ENCODE measurements around the gene COX6B2.
"Not testable (repeated sequence)": the region's sequence is repeated elsewhere in the genome, so short reads cannot be mapped to it uniquely, and the experiment has no call there.

The COX6B2 gene, protein sequence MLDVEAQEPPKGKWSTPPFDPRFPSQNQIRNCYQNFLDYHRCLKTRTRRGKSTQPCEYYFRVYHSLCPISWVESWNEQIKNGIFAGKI

DNA sequence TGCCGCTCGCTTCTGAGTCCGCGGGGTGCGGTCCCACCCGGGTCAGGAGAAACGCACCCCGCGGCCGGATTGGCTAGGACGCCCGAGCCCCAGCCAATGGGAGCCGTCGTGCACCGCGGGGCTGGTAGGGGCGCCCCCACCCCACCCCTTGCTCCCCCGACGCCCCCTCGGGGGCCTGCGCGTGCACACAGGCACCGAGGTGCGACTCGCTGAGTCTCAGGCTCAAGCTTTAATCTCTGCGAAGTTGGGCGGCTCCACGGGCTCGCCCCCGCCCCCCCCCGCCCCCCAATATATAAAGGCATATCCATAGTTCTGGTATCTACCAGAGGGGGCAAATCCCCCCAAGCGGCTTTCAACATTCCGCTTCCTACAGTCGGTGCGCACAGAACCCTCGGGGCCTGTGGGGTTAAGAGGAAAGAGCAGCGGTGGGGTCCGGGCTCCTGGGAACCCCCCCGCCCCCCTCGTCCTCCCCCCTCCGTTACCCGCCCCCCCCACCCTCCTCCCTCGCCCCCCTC is at the start of gene COX6B2:
TSS of gene COX6B2 (minus strand) at position 22 of the 515 bp plus-strand sequence. CDS start 198 bp downstream, outside the sequence.
- DNase-seq (ENCODE audit: low read depth in 1 of 2, low spot score in 1 of 2): no peak

DNA sequence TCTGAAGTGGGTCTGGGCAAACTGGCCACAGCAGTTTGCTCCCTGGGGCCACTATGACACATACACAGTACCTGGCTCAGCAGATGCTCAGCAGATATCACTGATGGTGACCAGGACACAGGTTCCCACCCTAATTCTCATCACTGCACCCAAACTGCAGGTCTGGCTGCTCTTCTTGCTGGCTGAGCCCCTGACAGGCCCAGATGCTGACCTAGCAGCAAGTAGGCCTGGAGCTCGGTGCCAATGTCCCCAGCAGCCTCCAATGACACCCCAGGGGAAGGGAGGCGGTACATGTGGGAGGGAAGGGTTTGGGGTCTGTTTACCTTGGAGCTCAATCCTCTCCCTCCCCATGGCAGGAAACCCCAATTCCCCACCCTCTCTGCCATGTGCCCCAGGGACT is 48.0 kb upstream of the COX6B2 start:
- no peak for DNase-seq (ENCODE audit: low read depth in 1 of 2, low spot score in 1 of 2)

DNA sequence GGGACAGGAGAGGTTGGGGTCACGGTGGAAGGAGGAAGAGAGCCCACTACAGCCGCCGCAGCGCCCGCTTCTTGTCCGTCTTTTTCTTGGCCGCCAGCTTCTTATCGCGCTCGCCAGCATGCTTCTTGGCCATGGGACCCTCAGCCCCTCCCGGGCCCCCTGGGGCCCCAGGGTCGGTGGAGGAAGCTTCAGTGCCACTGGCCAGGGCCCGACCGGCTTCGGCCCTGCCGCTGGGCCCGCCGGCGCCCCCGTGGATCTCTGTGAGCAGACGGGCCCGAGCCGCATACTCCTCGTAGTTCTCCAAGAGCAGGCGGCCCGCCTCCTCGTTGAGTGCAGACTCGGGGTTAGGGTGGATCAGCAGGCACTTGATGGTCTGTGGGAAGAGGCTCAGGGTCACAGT is 46.9 kb upstream of the COX6B2 start:
- DNase-seq (ENCODE audit: low read depth in 1 of 2, low spot score in 1 of 2): not testable (repeated sequence)

DNA sequence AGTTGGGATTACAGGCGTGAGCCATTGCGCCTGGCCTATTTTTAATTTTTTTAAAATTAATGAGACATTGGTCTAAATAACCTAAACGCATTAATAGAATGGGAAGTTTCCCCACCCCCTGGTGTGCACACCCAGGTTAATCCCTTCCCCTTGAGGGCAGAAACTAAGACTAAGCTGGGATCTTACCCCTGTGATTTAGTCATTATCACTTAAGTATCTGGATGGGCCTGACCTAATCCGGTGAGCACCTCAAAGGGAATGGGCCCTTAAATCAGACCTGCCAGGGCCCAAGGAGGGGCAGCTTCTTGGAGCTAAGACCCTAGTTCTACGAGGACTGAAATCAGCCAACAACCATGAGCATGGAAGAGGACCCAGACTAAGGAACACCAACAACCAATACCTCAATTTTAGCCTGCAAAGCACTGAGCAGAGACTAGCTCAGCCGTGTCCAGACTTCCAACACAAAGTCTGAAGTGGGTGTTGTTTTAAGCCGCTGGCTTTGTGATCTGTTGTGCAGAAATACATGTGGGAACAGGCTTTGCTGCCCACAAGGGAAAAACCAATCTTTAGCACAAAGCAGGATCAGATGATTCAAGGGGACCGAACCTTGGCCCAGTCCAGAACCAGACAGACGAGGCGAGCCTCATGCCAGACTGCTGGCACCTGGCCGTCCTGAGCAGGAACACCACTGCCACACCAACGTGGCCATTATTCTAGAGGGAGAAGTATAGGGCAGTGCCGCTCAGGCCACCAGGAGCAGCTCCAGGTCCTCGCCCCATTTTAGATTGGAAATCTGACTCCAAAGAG is 46.0 kb upstream of the COX6B2 start:
- DNase-seq (ENCODE audit: low read depth in 1 of 2, low spot score in 1 of 2): no peak

DNA sequence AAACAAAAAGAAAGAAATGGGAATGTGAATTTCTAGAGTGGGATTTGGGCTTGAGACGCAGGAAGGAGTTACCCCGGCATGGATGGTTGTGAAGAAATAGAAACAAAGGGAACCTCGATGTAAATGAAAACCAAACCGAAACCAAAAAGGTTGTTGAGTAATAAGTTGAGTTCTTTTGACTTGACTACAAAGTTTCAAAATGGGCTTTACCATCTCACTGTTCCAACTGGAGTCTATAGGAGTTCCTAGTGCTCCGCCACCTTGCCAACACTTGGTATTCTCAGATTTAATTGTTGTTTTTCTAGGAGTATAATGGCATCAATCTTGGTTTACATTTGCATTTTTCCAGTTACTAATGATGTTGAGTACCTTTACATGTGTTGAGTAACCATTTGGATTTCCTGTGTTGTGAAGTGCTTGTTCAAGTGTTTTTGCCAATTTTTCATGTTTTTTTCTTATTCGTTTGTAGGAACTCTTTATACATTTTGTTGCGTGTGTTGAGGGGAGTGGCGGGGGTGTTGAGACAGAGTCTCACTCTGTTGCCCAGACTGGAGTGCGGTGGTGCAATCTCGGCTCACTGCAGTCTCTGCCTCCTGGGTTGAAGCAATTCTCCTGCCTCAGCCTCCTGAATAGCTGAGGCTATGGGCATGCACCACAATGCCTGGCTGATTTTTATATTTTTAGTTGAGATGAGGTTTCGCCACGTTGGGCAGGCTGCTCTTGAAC is 43.8 kb upstream of the COX6B2 start:
- no peak for DNase-seq (ENCODE audit: low read depth in 1 of 2, low spot score in 1 of 2)

DNA sequence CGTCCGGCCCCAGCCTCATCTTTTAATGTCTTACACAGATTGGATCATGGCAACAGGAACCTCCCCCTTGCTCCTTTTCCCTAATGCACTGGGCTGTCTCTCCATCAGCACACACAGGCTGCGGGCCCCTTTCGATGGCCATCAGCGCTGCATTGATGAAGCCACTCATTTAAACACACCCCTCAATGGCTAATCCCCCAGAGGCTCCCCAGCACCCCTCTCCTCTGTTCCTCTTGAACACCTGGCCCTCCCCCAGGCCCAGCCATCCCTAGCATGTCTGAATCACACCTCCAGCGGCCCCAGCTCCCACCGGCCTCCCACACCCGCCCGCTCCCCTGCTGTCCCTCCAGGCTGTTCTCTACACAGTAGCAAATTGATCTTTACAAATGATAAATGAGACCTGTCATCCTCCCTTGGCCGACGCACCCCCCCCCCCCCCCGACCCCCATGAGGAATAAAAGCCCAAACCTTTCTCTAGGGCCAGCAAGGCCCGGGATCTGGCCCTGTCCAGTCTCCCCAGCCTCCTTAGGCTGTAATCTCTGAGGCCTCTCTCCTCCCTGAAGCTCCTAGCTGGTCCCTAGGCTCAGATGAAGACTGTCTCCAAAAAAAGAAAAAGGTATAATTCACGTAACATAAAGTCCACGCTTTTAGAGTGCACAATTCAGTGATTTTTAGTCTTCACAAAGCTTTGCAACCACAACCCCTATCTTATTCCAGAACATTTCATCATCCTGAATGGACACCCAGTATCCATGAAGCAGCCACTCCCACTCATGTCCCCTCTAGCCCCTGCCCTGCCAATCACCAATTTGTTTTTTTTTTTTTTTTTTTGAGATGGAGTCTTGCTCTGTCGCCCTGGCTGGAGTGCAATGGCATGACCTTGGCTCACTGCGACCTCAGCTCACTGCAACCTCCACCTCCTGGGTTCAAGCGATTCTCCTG is 38.6 kb upstream of the COX6B2 start:
- DNase-seq (ENCODE audit: low read depth in 1 of 2, low spot score in 1 of 2): no peak

DNA sequence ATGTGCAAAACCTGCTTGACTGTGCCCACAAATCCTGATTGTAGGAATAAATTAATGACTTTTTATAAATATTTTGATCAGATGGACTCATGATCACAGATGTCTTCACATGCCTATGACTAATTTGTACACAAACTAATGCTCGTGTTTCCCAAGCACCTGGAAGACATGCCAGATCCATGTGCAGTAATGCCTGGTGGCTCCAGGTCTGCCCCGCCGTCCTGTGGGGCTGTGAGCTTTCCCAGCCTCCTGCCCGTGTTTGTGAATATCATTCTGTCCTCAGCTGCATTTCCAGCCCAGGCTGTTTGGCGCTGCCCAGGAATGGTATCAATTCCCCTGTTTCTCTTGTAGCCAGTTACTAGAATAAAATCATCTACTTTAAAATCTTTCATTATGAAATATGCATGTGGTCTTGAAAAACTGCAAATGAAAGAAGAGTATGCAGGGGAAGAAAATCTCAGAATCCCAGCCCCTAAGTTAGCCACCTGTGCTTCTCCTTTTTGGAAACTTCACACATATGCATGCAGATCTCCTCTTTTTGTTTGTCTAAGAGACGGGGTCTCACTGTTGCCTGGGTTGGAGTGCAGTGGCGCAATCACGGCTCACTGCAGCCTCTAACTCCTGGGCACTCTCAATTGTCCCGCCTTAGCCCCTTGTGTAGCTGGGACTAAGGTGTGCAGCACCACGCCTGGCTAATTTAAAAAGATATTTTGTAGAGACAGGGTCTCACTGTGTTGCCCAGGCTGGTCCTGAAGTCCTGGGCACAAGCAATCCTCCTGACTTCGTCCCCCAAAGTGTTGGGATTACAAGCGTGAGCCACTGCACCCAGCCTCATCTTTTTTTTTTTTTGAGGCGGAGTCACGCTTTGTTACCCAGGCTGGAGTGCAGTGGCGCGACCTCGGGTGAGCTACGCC is 37.4 kb upstream of the COX6B2 start:
- no peak for DNase-seq (ENCODE audit: low read depth in 1 of 2, low spot score in 1 of 2)

DNA sequence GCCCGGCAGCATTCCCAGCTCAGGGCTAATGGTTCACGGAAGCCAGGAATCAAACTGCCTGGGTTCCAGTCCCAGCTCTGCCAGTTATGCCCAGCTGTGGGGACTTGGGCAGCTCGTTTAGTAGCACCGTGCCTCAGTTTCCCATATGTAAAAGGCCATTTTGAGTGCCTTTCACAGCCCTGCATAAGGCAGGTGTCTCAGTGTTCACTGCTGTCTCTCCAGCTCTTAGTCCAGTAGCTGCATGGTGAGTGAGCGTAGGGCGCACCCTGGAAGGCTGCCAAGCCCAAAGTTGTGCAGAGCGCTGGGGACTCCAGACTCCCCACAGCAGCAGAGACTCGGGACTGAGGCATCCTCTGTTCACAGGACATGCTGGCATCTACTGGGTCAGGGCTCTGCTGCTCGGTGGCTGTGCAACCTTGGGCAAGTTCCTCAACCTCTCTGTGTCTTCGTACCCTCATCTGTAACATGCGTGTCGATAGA is 36.7 kb upstream of the COX6B2 start:
- DNase-seq (ENCODE audit: low read depth in 1 of 2, low spot score in 1 of 2): no peak

DNA sequence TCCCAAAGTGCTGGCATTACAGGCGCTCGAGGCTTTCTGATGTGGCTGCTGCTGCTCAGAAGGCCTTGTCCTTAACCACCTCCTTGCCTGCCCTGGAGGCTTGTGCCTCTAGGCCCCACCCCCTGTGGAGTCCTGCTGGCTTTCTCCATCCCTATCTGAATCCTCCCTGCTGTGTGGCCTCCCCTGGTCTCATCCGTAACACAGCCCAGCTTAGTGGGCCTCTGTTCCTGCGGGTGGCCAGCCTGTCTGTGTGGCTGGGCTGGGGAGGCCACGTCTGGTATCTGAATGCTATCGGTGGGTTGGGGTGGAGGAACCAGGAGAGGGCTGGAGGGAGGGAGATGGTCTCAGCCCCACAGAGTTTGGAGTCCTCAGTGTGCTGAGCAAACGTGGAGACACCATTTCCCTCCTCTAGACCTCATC is 36.0 kb upstream of the COX6B2 start:
- no peak for DNase-seq (ENCODE audit: low read depth in 1 of 2, low spot score in 1 of 2)

DNA sequence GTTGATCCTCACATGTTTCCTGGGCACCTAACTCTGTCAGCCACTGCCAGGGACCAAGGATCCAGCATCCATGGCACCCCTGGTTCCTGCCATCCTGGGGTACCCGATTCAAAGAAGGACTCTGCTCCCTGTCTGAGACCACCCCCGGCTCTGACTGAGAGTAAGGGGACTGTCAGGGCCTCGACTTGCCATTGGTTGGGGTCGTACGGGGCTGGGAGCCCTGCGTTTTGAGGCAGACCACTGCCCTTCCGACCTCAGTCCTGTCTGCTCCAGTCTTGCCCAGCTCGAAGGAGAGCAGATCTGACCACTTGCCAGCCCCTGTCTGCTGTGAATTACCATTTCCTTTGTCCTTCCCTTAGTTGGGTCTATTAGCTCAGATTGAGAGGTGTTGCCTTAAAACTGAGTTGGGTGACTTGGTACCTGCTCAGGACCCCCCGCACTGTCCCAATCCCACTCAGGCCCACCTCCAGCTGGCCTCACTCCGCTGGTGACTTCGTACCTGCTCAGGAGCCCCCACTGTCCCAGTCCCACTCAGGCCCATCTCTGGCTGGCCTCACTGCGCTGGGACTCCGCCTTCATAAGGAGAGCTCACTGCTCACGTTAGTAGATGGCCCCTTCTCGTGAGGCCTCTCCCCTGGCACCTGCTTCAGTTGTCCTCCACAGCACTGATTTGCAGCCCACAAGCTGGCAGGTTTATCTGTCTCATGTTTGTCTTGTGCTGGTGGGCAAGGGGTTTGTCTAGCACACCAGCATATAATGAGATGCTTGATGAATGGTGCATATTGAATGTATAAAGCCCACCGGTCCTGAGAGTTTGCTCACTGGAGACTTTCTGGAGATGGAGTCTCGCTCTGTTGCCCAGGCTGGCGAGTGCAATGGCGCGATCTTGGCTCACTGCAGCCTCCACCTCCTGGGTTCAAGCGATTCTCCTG is 35.1 kb upstream of the COX6B2 start:
- DNase-seq (ENCODE audit: low read depth in 1 of 2, low spot score in 1 of 2): no peak

DNA sequence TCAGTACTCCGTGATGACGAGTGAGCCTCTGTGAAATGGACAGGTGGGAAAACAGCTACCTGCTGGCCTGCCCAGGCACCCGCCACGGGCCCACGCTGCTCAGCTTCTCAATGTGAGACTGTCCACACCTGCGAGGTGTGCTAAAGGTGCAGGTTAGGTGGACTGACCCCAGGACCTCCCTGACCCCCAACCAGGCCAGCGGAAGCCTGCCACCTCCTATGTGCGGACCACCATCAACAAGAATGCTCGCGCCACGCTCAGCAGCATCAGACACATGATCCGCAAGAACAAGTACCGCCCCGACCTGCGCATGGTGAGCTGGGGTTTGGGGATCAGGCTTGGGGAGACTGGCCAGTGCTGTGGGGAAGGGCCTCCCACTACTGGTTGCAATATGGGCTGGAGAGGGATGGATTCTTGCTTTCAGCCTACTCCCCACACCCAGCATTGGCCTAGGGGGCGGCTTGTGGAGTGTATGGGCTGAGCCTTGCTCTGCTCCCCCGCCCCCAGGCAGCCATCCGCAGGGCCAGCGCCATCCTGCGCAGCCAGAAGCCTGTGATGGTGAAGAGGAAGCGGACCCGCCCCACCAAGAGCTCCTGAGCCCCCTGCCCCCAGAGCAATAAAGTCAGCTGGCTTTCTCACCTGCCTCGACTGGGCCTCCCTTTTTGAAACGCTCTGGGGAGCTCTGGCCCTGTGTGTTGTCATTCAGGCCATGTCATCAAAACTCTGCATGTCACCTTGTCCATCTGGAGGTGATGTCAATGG is 33.4 kb upstream of the COX6B2 start:
- DNase-seq (ENCODE audit: low read depth in 1 of 2, low spot score in 1 of 2): no peak

DNA sequence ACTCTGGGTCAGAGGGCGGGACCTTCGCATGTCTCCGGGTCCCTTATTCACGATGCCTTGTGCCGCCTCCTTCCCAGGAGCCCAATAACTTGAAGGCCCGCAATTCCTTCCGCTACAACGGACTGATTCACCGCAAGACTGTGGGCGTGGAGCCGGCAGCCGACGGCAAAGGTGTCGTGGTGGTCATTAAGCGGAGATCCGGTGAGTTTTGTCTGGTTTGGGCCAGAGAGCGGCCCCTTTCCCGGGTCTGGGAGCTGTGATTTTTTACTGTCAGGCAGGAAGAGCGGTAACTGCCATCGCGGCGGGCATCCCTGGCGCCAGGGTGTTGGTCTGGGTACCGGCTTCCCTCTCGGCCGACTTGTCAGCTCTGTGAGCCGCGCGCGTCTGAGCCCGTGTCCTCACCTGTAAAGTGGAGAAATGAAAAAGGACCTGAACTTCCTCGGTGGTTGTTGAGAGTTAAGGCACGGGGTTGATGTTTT is 32.0 kb upstream of the COX6B2 start:
- no peak for DNase-seq (ENCODE audit: low read depth in 1 of 2, low spot score in 1 of 2)

DNA sequence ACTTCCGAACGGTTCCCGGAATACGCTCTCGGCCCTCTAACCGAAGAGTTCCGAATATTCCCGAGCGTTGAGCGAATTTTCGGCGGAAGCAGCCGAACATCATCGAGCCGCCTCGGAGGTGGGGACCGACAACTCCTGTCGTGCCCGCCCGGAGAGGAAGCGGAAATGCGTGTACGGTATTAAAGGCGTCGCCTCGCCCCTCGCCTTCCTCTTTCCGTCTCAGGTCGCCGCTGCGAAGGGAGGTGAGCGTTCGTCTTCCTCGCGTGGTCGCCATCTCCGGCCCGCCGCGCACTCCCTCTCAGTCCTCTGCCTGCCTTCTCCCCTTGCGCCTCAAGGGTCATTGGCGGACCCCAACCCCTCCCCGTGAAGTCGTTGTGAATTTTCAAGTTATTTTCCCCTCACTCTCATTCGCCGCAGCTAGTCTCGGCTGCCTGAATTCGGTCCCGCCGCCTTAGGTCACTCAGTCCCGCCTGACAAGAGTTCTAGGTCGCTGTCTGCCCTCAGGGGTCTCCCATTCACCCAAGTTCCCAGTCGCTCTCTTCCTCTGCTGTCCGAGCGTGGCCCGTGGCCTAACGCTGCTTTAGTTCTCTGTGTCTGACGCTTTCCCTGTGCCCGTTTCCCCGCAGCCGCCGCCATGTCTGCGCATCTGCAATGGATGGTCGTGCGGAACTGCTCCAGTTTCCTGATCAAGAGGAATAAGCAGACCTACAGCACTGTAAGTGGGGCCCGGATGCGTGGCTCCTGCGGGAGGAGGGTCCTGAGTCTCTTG is 31.4 kb upstream of the COX6B2 start, which contains the start of gene RPL28:
TSS of gene RPL28 (plus strand) at position 209 of the 769 bp plus-strand sequence. CDS start at position 635, 426 bp downstream.
- peak; percentile 95 to 97 for DNase-seq (ENCODE audit: low read depth in 1 of 2, low spot score in 1 of 2)

DNA sequence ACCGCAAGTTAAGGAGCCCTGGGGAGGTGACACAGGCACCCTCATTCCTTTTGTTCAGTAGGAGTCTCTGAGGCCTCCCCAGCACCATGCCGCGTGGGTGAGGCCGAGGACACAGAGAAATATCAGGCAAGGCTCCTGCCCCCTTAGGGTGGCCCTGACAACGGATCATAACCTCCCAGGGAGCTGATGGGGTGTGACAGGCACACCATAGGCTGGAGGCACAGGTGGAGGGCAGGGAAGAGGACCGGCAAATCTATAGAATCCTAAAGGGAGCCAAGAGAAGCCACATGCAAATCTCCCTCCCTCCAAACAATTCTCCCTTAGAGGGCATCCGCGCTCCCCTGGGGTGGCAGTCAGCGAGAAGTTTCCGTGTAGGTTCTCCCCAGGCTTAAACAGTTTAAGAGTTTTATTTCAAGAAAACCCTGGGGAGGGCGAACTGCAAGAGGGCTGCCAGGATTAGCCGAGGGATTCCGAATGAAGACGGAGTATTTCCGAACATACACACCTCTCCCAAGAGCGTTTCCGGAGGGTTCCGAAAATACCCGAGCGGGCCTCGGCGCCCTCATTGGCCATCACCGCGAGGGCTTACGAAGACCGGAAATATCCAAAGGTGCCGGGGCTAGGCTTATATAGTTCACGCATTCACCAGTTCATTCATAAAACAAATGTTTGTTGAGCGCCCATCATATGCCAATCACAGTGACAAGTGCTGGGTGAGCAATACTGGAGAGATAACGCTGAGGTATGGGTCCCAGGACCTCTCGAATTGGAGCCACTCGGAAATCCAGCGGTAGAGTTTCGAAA is 30.6 kb upstream of the COX6B2 start:
- DNase-seq (ENCODE audit: low read depth in 1 of 2, low spot score in 1 of 2): peak; percentile 88 to 93

DNA sequence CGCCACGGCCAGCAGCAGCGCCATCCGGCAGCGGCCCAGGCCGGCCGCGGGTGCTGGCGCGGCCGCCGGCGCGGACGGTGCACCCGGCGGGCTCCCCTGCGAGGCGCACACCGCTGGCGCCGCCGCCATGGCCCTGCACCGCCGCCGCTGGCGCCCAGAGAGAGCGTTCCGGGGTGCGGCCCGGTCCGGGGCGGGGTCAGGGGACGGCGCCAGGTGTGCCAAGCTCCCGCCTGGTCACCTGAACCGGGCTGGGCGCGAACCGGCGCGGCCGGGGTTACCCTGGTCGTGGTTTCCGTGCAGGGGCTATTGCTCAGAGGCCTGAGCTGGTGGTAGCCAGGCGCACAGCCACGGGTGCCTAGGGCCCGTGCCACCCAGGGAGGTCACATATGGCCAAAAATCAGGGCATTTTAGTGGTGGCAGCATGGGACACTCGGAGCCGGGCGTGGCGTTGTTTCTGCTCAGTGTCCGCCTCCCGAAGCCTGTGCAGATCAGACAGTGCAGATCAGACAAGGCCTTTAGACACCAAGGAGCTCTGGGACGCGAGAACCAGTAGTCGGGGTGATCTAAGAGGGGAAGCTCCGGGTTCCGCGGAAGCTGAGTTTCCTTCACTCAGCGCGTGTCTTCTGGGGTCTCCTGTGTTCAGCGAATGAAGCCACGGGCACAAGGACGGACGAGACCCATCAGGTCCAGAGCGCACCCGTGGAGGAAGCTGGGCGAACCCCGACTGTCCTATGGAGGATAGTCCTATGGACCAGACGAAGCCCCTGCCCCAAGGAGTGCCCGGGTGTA is 29.8 kb upstream of the COX6B2 start, which contains the start of gene TMEM238:
TSS of gene TMEM238 (minus strand) at position 162 of the 789 bp plus-strand sequence. CDS start at position 129, 33 bp downstream.
- no peak for DNase-seq (ENCODE audit: low read depth in 1 of 2, low spot score in 1 of 2)
